ENCODE results near the gene RTN4RL1. TPM values are rescaled to one million over a fixed set of nuclear protein-coding genes. Genes with fewer than 3 reads are reported as not detected.

RTN4RL1 gene
- total and polyA plus RNA-seq, 2 experiments from 2014 or later, result 32.2 to 45.4 TPM

DNA sequence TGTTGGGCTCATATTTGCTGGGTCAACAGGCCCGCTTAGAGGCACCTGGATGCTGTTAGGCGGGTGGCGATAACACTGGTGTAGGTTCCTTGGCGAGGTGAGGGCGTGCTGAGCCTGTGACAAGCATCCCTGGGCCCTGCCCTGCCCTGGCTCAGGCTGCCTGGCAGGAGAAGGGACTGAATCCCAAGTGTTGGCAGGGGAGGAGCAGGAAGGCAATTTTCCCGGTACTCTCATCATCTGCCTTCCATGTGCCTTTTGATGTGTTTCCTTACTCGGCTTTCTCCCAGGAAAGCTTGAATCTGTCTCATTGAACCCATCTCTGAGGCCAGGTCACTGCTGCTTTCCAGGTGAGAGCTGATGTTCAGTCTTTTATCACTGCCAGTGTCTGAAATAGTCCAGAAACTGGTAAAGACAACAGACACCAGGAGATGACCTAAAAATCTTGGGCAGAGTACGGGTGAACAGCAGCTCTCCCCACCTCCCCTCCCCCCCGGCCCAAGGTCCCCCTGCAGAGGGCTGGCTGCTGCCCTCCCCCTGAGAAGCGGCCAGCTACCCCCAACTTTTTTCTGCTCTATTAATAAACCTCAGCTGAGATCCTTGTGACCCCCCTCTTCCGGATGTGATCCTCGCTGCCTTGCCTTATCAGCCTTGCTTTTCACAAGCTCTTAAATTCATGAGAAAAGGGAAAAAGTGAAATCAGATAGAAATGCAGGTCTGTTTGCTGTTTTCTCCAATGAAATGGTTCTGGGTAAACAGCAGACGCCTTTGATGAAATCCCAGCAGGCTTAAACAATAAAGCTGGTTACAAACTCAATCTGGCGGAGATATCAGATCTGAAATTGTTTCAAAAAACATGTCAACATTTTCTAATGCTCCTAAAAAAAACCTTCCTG lies 29.0 kb downstream of the RTN4RL1 start:
- H3K27ac ChIP-seq, result peak overlapping the region; percentile 75
- H3K4me3 ChIP-seq, result no peak overlapping the region
- no peak for TF ChIP-seq CTCF (IDR thresholded peaks at IDR 0.05; ENCODE audit: low read depth, low read length)
- peaks cover 55% of the 10 kb centered on the region for H3K4me1 ChIP-seq (ENCODE audit: low read depth)
- DNase-seq (ENCODE audit: low read depth in 1 of 2, low spot score in 1 of 2), result no peak
- H3K36me3 ChIP-seq, result no peaks in the 10 kb centered on the region
- H3K9me3 ChIP-seq (ENCODE audit: low read depth), result no peaks in the 10 kb centered on the region
- no peaks in the 10 kb centered on the region for H3K27me3 ChIP-seq

- peaks cover 51% of the 10 kb centered on the region for H3K4me1 ChIP-seq (ENCODE audit: low read depth)
- H3K27ac ChIP-seq, result peak overlapping the region; percentile 75
- no peaks in the 10 kb centered on the region for H3K9me3 ChIP-seq (ENCODE audit: low read depth)
- no peak overlapping the region for H3K4me3 ChIP-seq
- no peaks in the 10 kb centered on the region for H3K36me3 ChIP-seq
- H3K27me3 ChIP-seq, result no peaks in the 10 kb centered on the region
- no peak for DNase-seq (ENCODE audit: low read depth in 1 of 2, low spot score in 1 of 2)
- TF ChIP-seq CTCF (IDR thresholded peaks at IDR 0.05; ENCODE audit: low read depth, low read length), result no peak
Measured at GRCh38 chr17:1995321-1995892, 29.7 kb downstream of the RTN4RL1 start.

DNA sequence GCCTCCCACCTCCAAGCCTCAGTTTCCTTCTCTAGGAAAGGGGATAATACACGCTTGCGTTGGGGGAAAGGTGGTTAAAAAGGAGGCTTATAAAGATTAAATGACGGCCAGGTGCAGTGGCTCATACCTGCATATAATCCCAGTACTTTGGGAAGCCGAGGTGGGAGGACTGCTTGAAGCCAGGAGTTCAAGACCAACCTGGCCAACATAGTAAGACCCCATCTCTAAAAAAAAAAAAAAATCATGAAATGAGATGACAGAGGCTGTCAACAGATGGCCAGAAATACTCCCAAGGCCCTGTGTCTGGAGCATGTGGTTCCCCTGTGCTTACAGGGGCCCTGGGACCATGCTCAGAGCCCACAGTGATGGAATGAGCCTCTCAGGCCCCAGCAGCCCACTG lies 30.4 kb downstream of the RTN4RL1 start:
- Histone ChIP-seq H3K4me1 (ENCODE audit: low read depth) (peaks cover 44% of the 10 kb centered on the region), H3K9me3 (ENCODE audit: low read depth) (no peaks in the 10 kb centered on the region), H3K27ac (no peak overlapping the region), H3K27me3 (no peaks in the 10 kb centered on the region), H3K4me3 (no peak overlapping the region), H3K36me3 (no peaks in the 10 kb centered on the region)
- DNase-seq (ENCODE audit: low read depth in 1 of 2, low spot score in 1 of 2), result no peak
- no peak for TF ChIP-seq CTCF (IDR thresholded peaks at IDR 0.05; ENCODE audit: low read depth, low read length)

DNA sequence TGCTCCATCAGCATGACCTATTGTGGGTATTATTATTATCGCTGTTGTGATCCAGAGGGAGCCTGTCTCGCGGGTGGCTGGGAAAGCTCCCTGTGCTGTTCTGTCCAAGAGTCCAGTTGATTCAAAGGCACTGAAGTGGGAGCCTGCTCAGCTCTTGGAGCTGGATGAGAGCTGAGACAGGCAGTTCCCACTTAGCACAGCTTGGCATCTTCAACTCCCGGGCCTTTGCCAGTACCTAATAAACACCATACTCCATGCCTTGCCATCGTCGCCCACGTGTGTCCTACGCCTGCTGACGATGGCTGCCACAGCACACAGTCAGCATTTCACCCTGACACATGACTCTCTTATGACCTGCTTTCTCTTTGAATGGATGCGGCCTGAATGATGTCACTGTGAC lies 32.6 kb downstream of the RTN4RL1 start:
- H3K9me3 ChIP-seq (ENCODE audit: low read depth), result no peaks in the 10 kb centered on the region
- H3K4me3 ChIP-seq, result no peak overlapping the region
- H3K27me3 ChIP-seq, result no peaks in the 10 kb centered on the region
- no peak for DNase-seq (ENCODE audit: low read depth in 1 of 2, low spot score in 1 of 2)
- no peak overlapping the region for H3K27ac ChIP-seq
- peaks cover 27% of the 10 kb centered on the region for H3K4me1 ChIP-seq (ENCODE audit: low read depth)
- H3K36me3 ChIP-seq, result no peaks in the 10 kb centered on the region
- no peak for TF ChIP-seq CTCF (IDR thresholded peaks at IDR 0.05; ENCODE audit: low read depth, low read length)

DNA sequence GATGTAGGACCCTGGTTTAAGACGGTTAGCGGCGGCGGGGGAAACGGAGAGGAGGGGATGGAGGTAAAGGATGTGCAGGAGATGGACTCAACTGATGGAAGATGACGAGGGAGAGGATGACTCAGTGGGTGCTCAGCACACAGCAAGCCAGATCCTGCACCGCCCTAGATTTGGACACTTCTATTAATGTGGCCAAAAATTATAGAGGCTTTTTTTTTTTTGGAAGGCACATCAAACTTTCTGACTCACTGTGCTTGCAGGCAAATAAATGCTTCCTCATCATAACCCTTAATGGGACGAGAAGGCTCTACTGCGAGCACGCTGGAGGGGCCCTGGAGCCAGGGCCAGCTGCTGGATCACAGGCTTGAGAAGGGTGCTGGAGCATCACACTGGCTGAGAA lies 36.0 kb downstream of the RTN4RL1 start:
- Histone ChIP-seq H3K4me1 (ENCODE audit: low read depth) (peaks cover 20% of the 10 kb centered on the region), H3K27ac (no peak overlapping the region), H3K9me3 (ENCODE audit: low read depth) (no peaks in the 10 kb centered on the region), H3K36me3 (no peaks in the 10 kb centered on the region), H3K4me3 (no peak overlapping the region), H3K27me3 (no peaks in the 10 kb centered on the region)
- DNase-seq (ENCODE audit: low read depth in 1 of 2, low spot score in 1 of 2), result peak in 1 of 2 donors; percentile 78
- TF ChIP-seq CTCF (IDR thresholded peaks at IDR 0.05; ENCODE audit: low read depth, low read length), result no peak
